Measurements from ENCODE around the gene MAGEB3.

Gene MAGEB3

GRCh38 chrX:30217465-30217864, 13.0 kb upstream of the MAGEB3 start:
- TF ChIP-seq CTCF (IDR thresholded peaks at IDR 0.05) (no peak), ZFX (IDR thresholded peaks at IDR 0.05; ENCODE audit: borderline replicate concordance) (no peak)
- no peak overlapping the region for H3K27ac ChIP-seq

GRCh38 chrX:30219372-30219771, 11.1 kb upstream of the MAGEB3 start:
- H3K27ac ChIP-seq = no peak overlapping the region
- TF ChIP-seq ZFX (IDR thresholded peaks at IDR 0.05; ENCODE audit: borderline replicate concordance) = no peak
- TF ChIP-seq CTCF (IDR thresholded peaks at IDR 0.05) = no peak

GRCh38 chrX:30220661-30221060, 9.8 kb upstream of the MAGEB3 start:
- H3K27ac ChIP-seq = no peak overlapping the region
- TF ChIP-seq ZFX (IDR thresholded peaks at IDR 0.05; ENCODE audit: borderline replicate concordance) = no peak
- TF ChIP-seq CTCF (IDR thresholded peaks at IDR 0.05) = no peak

GRCh38 chrX:30224536-30224935, 5.9 kb upstream of the MAGEB3 start:
- TF ChIP-seq ZFX (IDR thresholded peaks at IDR 0.05; ENCODE audit: borderline replicate concordance) = no peak
- TF ChIP-seq CTCF (IDR thresholded peaks at IDR 0.05) = no peak

GRCh38 chrX:30228526-30228925, 1.9 kb upstream of the MAGEB3 start:
- H3K27ac ChIP-seq = no peak overlapping the region
- TF ChIP-seq ZFX (IDR thresholded peaks at IDR 0.05; ENCODE audit: borderline replicate concordance) (no peak), CTCF (IDR thresholded peaks at IDR 0.05) (no peak)

More at GRCh38 chrX:30224536-30224935, 5.9 kb upstream of the MAGEB3 start:
- H3K27ac ChIP-seq = no peak overlapping the region

- TF ChIP-seq ZFX (IDR thresholded peaks at IDR 0.05; ENCODE audit: borderline replicate concordance) (no peak), CTCF (IDR thresholded peaks at IDR 0.05) (no peak)
- no peak within 1 kb of the TSS for H3K27ac ChIP-seq
These were observed 11.4 kb downstream of the MAGEB3 start, which contains the start of gene MAGEB4 for GRCh38 chrX:30241724-30242415. Gene MAGEB4 (plus strand): TSS chrX:30242000. CDS start chrX:30242136, 136 bp downstream.

GRCh38 chrX:30246769-30247489, 16.5 kb downstream of the MAGEB3 start, which contains the start of gene MAGEB1:
Gene MAGEB1 (plus strand): TSS chrX:30247146. CDS start chrX:30250494, 3,348 bp downstream.
- TF ChIP-seq ZFX (IDR thresholded peaks at IDR 0.05; ENCODE audit: borderline replicate concordance) (no peak), CTCF (IDR thresholded peaks at IDR 0.05) (no peak)
- H3K27ac ChIP-seq = no peak within 1 kb of the TSS
